AG04450 (cell line): ENCODE results near the gene PSG11. TPM values are rescaled to one million over a fixed set of nuclear protein-coding genes. Genes with fewer than 3 reads are reported as not detected.
"Not testable (repeated sequence)": the region's sequence is repeated elsewhere in the genome, so short reads cannot be mapped to it uniquely, and the experiment has no call there.

ENCODE experiments used
- CTCF ChIA-PET: fragments of 300-600, 350-600 bp; formaldehyde crosslinking; extraction: SDS; loops from one replicate; lab custom pipeline; 2022; ENCODE audit warnings: antibody characterized with exemption, inconsistent platforms; lab: Charles Lee
- POLR2A ChIA-PET: fragments of 350-600 bp; formaldehyde crosslinking; extraction: SDS; loops from one replicate; lab custom pipeline; 2021; ENCODE audit warnings: antibody characterized with exemption, inconsistent platforms; lab: Yijun Ruan, JAX
- DNase-seq: peaks from one replicate; pipeline ENCODE4 v3.0.0-alpha.2; 2011; ENCODE audit warnings: low read depth, low spot score
- H3K27ac ChIP-seq: one replicate; pipeline ENCODE4 v1.5.1; 2012; ENCODE audit warnings: low read depth, low read length, control low read depth
- H3K27me3 ChIP-seq: one replicate; pipeline ENCODE4 v1.6.0; 2012; ENCODE audit warnings: low read length; ENCODE audit not compliant: control insufficient read depth, insufficient read depth
- H3K4me3 ChIP-seq: 2 replicates; pipeline ENCODE4 v1.5.1; 2011; ENCODE audit warnings: mild to moderate bottlenecking, low read depth, low read length, control low read depth
- H3K9me3 ChIP-seq: 2 replicates; pipeline ENCODE4 v1.5.1; 2012; ENCODE audit warnings: low read length; ENCODE audit not compliant: control insufficient read depth, insufficient read depth
- CTCF ChIP-seq: IDR thresholded peaks from 2 replicates; pipeline ENCODE4 v1.5.1; 2011; ENCODE audit warnings: low read depth, low read length, control low read depth, inconsistent platforms
- polyA plus RNA-seq: library from polyadenylated mRNA; depleted of rRNA; stranded (reverse); fragments of >200 nt; gene quantifications from 2 replicates; pipeline ENCODE4 v1.2.3, GENCODE V29; 2011

PSG11 gene
- polyA plus RNA-seq, 1 experiment, result 0.11 TPM

DNA sequence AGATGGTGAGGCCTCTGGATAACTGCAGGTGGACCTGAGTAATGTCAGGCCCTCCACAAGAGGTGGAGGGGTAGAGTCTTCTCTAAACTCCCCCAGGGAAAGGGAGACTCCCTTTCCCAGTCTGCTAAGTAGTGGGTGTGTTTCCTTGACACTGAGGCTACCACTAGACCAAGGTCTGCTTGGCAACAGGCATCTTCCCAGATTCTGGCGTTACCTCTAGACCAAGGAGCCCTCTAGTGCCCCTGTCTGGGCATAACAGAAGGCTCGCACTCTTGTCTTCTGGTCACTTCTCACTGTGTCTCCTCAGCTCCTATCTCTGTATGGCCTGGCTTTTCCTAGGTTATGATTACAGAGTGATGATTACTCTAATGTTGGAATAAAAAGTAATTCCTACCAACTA lies 5.4 kb upstream of the PSG11 start:
- peak; percentile 54 for TF ChIP-seq CTCF
- H3K27me3 ChIP-seq, H3K9me3 ChIP-seq, H3K4me3 ChIP-seq, POLR2A ChIA-PET, H3K27ac ChIP-seq: not testable (repeated sequence)
- DNase-seq, result peak; percentile 11
- CTCF ChIA-PET, result interaction anchor here (1.2 kb wide), 1 partner anchor 147 kb away, joined by 5 read pairs; no protein-coding TSS in a partner anchor

- Histone ChIP-seq H3K9me3 (peaks cover 5% of the 10 kb centered on the region), H3K4me3 (no peak overlapping the region), H3K27ac (no peak overlapping the region), H3K27me3 (no peaks in the 10 kb centered on the region)
- ChIA-PET POLR2A (no interaction called here), CTCF (interaction anchor here (1.2 kb wide), 1 partner anchor 99 kb away, joined by 3 read pairs; no protein-coding TSS in a partner anchor)
- DNase-seq, result no peak
- TF ChIP-seq CTCF, result no peak
Measured at GRCh38 chr19:43028866-43029265, 2.6 kb upstream of the PSG11 start.

- CTCF ChIA-PET, POLR2A ChIA-PET, H3K27ac ChIP-seq, H3K9me3 ChIP-seq, DNase-seq, H3K27me3 ChIP-seq, H3K4me3 ChIP-seq: not testable (repeated sequence)
- peak; percentile 36 for TF ChIP-seq CTCF
Measured at GRCh38 chr19:43027985-43028384, 1.7 kb upstream of the PSG11 start.

DNA sequence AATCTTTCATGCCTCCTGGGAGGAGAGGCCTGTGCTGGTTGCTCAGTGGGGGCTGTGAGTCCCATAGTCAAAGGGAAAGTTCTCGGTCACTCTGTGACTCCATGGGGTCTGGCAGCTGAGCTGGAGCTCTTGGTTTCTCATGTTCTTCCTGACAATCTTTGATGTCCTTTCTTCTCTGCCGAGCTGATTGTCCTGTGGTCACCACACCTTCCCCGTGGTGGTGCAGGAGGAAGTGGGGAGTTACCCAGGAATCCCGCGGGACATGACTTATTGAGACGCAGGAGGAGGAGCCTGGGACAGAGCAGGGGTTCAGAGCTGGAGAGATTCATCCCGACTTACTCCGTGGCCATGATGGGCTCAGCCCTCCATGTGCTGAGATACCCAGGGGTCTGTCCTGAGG lies 792 bp upstream of the PSG11 start:
- POLR2A ChIA-PET, H3K4me3 ChIP-seq, H3K27ac ChIP-seq, H3K9me3 ChIP-seq, DNase-seq, CTCF ChIA-PET, H3K27me3 ChIP-seq: not testable (repeated sequence)

- peak; percentile 77 for DNase-seq
- POLR2A ChIA-PET, CTCF ChIA-PET: not testable (repeated sequence)
Measured at GRCh38 chr19:43022098-43022497, 4.2 kb downstream of the PSG11 start.

GRCh38 chr19:43021629-43022028 lies 4.6 kb downstream of the PSG11 start:
- H3K9me3 ChIP-seq, CTCF ChIA-PET: not testable (repeated sequence)
- POLR2A ChIA-PET, result interaction anchor here (0.5 kb wide), 1 partner anchor 406 kb away, joined by 5 read pairs; no protein-coding TSS in a partner anchor

More at GRCh38 chr19:43022098-43022497, 4.2 kb downstream of the PSG11 start:
- H3K27me3 ChIP-seq, H3K4me3 ChIP-seq, H3K9me3 ChIP-seq: not testable (repeated sequence)
- H3K27ac ChIP-seq, result peak overlapping the region; percentile 97

GRCh38 chr19:43019588-43019987 lies 6.7 kb downstream of the PSG11 start:
- DNase-seq, result not testable (repeated sequence)

More at GRCh38 chr19:43021629-43022028, 4.6 kb downstream of the PSG11 start:
- H3K4me3 ChIP-seq, H3K27me3 ChIP-seq: not testable (repeated sequence)
- peak overlapping the region; percentile 97 for H3K27ac ChIP-seq
- peak; percentile 76 for DNase-seq

GRCh38 chr19:43005841-43006240 lies 20.4 kb downstream of the PSG11 start:
- H3K27me3 ChIP-seq, H3K27ac ChIP-seq, H3K4me3 ChIP-seq, POLR2A ChIA-PET, DNase-seq, H3K9me3 ChIP-seq, CTCF ChIA-PET: not testable (repeated sequence)

More at GRCh38 chr19:43019588-43019987, 6.7 kb downstream of the PSG11 start:
- H3K9me3 ChIP-seq, POLR2A ChIA-PET, CTCF ChIA-PET, H3K4me3 ChIP-seq, H3K27ac ChIP-seq, H3K27me3 ChIP-seq: not testable (repeated sequence)
- peak; percentile 26 for TF ChIP-seq CTCF

DNA sequence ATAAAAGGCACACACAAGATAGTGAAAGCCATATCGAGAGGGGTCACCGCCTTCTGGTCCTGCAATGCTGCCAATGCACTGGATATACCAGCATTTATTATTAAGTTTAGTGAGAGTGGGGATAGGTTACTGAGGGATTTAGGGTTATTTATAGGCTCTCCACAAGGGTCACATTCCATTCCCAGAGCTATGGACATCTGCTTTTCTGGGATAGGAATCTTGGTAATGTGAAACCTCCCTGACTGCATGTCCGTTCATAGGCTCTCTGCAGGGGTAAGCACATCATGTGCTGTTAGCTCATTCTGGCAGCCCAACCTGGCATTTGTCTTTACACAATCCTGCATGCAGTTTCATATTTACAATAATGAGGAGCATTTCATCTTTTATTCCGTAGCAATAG lies 21.4 kb downstream of the PSG11 start:
- CTCF ChIA-PET, H3K27ac ChIP-seq: not testable (repeated sequence)

More for the DNA sequence above, 21.4 kb downstream of the PSG11 start:
- POLR2A ChIA-PET, H3K4me3 ChIP-seq, H3K9me3 ChIP-seq, DNase-seq, H3K27me3 ChIP-seq: not testable (repeated sequence)
